Prostate gland (tissue), 2 donors: ENCODE data around the gene ITPKB. TPM values are rescaled to one million over a fixed set of nuclear protein-coding genes. Genes with fewer than 3 reads are reported as not detected.
A peak's percentile ranks its signal among the peaks of the same experiment; 100 is the strongest.

Experiments
- DNase-seq: peaks from one replicate; pipeline ENCODE4 v3.0.0-alpha.2; 2019; ENCODE audit warnings: low spot score
- H3K27ac ChIP-seq, 2 donors: fragments of 200-600 bp; sonication (generic); 2 replicates each; pipeline ENCODE4 v1.5.1; 2017 to 2019
- H3K27me3 ChIP-seq: fragments of 200-600 bp; sonication (generic); replicated peaks from 2 replicates; pipeline ENCODE4 v1.5.1; 2019; ENCODE audit not compliant: insufficient read depth
- H3K36me3 ChIP-seq, 2 donors: fragments of 200-600 bp; sonication (generic); 1 replicate in 1 of 2; 2 replicates in 1 of 2; pipeline versions ENCODE4 v1.5.1 to v1.8.1; 2017 to 2019
- H3K4me1 ChIP-seq: fragments of 200-600 bp; sonication (generic); replicated peaks from 2 replicates; pipeline ENCODE4 v1.5.1; 2019
- H3K4me3 ChIP-seq, 2 donors: fragments of 200-600 bp; sonication (generic); 2 replicates each; pipeline ENCODE4 v1.5.1; 2017 to 2019
- H3K9me3 ChIP-seq: fragments of 200-600 bp; sonication (generic); 2 replicates; pipeline ENCODE4 v1.5.1; 2017
- POLR2A ChIP-seq: fragments of 450-650 bp; IDR thresholded peaks from one replicate; pipeline ENCODE4 v1.6.1; 2016; ENCODE audit warnings: antibody characterized with exemption, mild to moderate bottlenecking
- POLR2AphosphoS5 ChIP-seq: sonication (generic); formaldehyde crosslinking; IDR thresholded peaks from one replicate; pipeline ENCODE4 v1.6.1; 2017; ENCODE audit warnings: antibody characterized with exemption
- WGBS: methylation state at CpG from one replicate; pipeline ENCODE4 v1.1.5; 2018; 5-methylcytosine and 5-hydroxymethylcytosine counted together
- intact Hi-C: fragments of 100-400 bp; cut with DNase I; formaldehyde crosslinking; loops from one replicate; pipeline ENCODE4 v1.14.2; 2022
- total RNA-seq, 2 donors: library from RNA; depleted of rRNA; stranded (reverse); fragments of >200 nt; gene quantifications; one replicate each; pipeline ENCODE4 v1.1.0, GENCODE V29; 2016
- TF ChIP-seq, protein P1 (sequence below), 4 experiments: fragments of 200-600 bp in 2 of 4; fragments of 450-650 bp in 2 of 4; sonication (generic) in 2 of 4; IDR thresholded peaks; 1 replicate in 3 of 4; 2 replicates in 1 of 4; pipeline ENCODE4 v1.5.1; 2016 to 2019; ENCODE audit warnings: antibody characterized with exemption in 4 of 4, mild to moderate bottlenecking in 2 of 4, moderate library complexity in 2 of 4

The ITPKB gene
- total RNA-seq, 2 donors from 2014 or later, result 47.5 to 49.2 TPM

DNA sequence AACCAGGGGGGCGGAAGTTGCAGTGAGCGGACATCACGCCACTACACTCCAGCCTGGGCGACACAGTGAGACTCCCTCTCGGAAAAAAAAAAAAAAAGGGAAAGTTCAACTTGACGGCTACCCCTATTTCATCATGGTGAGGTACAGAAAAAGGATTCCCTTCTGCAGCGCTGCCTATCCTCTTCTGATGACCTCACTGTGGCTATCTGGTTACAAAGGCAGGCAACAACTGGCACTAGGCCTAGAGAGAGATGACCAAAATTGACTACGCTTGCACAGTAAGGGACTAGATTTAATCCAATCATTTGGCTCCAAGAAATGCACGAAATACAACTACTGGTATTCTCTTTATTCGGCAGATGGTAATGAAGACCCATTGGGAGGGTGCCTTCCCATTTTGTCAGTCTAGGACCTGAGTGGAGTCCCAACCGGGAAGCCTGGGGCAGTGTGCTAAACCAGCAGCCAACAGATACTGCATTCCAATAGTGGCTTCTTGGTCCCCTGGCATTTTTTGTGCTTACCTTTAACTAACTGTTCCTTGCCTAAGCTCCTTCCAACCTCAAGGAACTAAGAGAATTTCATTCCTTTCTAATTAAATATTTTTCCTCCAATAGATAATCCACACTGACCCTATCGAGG, 36.6 kb downstream of the ITPKB start:
- H3K27ac ChIP-seq, result peak overlapping the region; percentile 97 to 99
- no peaks in the 10 kb centered on the region for H3K36me3 ChIP-seq
- no peaks in the 10 kb centered on the region for H3K27me3 ChIP-seq
- peak overlapping the region; percentile 53 to 63 for H3K4me3 ChIP-seq
- TF ChIP-seq POLR2AphosphoS5 (peak; percentile 49), POLR2A (peak; percentile 19)
- TF ChIP-seq, protein P1, sequence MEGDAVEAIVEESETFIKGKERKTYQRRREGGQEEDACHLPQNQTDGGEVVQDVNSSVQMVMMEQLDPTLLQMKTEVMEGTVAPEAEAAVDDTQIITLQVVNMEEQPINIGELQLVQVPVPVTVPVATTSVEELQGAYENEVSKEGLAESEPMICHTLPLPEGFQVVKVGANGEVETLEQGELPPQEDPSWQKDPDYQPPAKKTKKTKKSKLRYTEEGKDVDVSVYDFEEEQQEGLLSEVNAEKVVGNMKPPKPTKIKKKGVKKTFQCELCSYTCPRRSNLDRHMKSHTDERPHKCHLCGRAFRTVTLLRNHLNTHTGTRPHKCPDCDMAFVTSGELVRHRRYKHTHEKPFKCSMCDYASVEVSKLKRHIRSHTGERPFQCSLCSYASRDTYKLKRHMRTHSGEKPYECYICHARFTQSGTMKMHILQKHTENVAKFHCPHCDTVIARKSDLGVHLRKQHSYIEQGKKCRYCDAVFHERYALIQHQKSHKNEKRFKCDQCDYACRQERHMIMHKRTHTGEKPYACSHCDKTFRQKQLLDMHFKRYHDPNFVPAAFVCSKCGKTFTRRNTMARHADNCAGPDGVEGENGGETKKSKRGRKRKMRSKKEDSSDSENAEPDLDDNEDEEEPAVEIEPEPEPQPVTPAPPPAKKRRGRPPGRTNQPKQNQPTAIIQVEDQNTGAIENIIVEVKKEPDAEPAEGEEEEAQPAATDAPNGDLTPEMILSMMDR (IDR thresholded peaks at IDR 0.05), result peak in 1 of 4 experiments; percentile 12
- 34% methylated on average over 12 of the region's 12 CpGs for whole genome bisulfite sequencing
- peaks cover 37% of the 10 kb centered on the region for H3K4me1 ChIP-seq
- intact Hi-C loops, result loop anchor here (2.0 to 10.0 kb wide), 4 partner anchors 26 to 122 kb away; partner anchors contain the start of gene ITPKB
- DNase-seq, result peak; percentile 66
- no peaks in the 10 kb centered on the region for H3K9me3 ChIP-seq

DNA sequence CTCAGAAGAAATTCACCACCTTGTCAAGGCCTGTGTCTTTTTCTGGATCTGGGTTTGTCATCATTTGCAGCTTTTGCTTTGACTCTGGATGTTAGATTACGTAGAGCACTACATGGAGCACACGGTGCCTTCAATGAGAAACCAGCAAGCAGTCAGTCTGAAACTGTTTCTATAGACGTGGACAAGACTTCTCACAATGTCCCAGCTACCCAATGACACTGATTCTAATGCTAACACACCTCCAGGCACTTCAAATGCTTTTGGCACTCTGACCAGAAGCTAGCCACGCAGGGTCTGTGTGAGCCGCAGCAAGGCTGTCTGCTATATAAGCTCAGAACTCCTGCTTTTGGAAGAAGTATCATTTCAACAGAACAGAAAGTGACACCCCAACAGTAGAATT, 38.2 kb downstream of the ITPKB start:
- TF ChIP-seq, protein P1 (IDR thresholded peaks at IDR 0.05), result no peak
- no peak for TF ChIP-seq POLR2AphosphoS5
- no peak for TF ChIP-seq POLR2A
- 87% methylated on average over 5 of the region's 5 CpGs for WGBS
- Histone ChIP-seq H3K27me3 (no peaks in the 10 kb centered on the region), H3K27ac (peak overlapping the region; percentile 49 to 97), H3K4me3 (no peak overlapping the region), H3K36me3 (no peaks in the 10 kb centered on the region), H3K9me3 (no peaks in the 10 kb centered on the region), H3K4me1 (peaks cover 42% of the 10 kb centered on the region)
- no peak for DNase-seq
- intact Hi-C loops, result loop anchor here (5.0 to 10.0 kb wide), 2 partner anchors 44 to 124 kb away; no protein-coding TSS in a partner anchor

DNA sequence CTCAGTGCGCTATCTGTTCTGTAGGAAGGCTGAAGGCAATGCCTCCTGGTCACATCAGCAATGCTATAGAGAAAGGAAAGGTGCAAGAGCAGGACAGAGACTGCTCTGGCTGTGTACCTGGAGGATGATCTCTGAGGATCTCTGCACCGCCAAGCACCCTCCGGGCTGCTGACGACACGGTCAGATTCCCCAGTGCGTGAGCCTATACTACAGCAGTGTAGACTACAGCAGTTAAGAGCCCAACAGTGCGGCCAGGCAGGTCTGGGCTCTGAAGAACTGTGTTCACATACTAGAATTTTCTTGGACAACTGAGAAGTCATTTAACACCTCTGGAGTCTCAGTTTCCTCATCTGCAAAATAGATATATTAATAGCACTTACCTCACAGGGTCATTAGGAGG, 39.9 kb downstream of the ITPKB start:
- peaks cover 33% of the 10 kb centered on the region for H3K4me1 ChIP-seq
- intact Hi-C loops, result no loop called here
- TF ChIP-seq, protein P1 (IDR thresholded peaks at IDR 0.05), result no peak
- TF ChIP-seq POLR2AphosphoS5 (no peak), POLR2A (no peak)

DNA sequence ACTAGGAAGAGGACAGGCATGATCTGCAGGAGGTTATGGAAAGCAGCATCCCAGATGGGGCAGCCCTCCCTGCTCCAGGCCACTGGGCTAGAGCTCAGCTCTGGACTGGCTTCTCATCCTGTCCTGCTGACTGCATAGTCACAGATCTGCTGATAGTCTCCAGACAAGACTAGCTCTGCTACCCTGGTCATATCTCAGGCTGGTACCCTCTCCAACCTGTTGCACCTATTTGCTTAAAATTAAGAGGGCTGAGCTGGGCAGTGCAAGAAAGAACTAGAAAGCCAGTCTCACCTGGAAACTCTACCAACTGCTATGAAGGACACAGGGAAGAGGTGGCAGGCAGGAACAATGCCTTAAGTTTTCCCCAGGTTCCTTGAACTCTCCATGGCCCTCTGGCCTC, 40.4 kb downstream of the ITPKB start:
- H3K4me3 ChIP-seq, result no peak overlapping the region
- H3K9me3 ChIP-seq, result no peaks in the 10 kb centered on the region
- H3K4me1 ChIP-seq, result peaks cover 28% of the 10 kb centered on the region
- H3K27me3 ChIP-seq, result no peaks in the 10 kb centered on the region
- H3K27ac ChIP-seq, result peak overlapping the region; percentile 68 to 97
- H3K36me3 ChIP-seq, result no peaks in the 10 kb centered on the region
- intact Hi-C loops, result no loop called here
- no peak for DNase-seq
- TF ChIP-seq, protein P1 (IDR thresholded peaks at IDR 0.05), result no peak
- TF ChIP-seq POLR2A (no peak), POLR2AphosphoS5 (no peak)

More for the DNA sequence above, 39.9 kb downstream of the ITPKB start:
- no peak overlapping the region for H3K4me3 ChIP-seq
- DNase-seq, result no peak
- H3K36me3 ChIP-seq, result no peaks in the 10 kb centered on the region
- WGBS, result 94% methylated on average over 7 of the region's 7 CpGs
- H3K27me3 ChIP-seq, result no peaks in the 10 kb centered on the region
- no peaks in the 10 kb centered on the region for H3K9me3 ChIP-seq
- peak overlapping the region; percentile 68 to 97 for H3K27ac ChIP-seq
